GM19240 (cell line): ENCODE measurements around the gene IL6R.
"Not testable (repeated sequence)": the region's sequence is repeated elsewhere in the genome, so short reads cannot be mapped to it uniquely, and the experiment has no call there.

Source experiments
- DNase-seq: peaks from one replicate; pipeline ENCODE4 v3.0.0; 2011; ENCODE audit warnings: low spot score; ENCODE audit not compliant: insufficient read length

Gene IL6R

DNA sequence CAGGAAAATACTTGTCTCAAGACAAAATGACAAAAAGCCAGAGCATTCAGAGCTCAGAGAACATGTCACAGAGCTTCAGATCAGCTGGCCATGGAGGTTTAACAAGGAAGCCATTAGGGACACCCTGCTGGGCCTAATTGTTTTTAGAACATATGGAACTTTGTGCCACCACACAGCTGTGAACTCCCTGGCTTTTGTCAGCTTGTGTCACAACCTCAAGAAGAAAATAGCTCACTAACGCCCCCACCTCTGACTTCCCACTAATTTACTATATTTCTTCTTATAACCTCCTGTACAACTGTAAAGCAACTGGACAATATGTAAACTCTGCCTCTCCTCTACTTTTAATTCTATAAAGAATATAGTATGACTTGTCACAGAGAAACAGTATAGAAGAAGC is 75.9 kb downstream of the IL6R start:
- no peak for DNase-seq

DNA sequence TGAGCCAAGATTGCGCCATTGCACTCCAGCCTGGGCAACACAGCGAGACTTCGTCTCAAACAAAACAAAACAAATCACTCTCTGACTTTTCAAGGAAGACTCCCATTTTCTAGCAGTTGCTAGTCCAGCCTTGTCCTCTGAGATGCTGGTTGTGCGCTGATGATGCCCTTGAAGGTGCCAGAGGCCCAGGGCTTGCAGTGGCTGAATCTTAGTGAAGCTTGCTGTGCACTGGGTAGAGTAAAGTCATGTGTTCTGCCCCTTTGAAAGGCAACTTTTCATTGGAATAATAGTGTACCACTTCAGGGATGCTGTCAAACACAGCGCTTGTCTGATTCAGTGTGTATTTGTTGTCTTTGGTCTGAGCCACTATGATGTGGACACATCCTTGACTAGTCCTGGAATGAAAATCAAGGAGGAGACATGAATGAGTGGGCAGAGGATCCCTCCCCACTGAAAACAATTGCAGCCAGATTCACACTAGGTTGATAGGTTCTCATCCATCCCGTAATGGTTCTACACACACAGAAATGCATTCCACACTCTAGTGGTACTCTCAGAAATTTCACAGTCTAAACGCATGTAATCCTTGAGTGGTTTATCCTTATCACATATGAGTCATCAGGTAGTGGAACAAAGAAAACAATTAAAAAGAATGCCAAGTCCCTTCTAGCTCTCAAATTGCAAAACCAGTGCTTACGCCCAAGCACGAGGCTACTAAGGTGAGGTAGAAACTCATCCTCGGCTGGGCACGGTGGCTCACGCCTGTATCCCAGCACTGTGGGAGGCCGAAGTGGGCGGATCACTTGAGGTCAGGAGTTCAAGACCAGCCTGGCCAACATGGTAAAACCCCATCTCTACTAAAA is 79.0 kb downstream of the IL6R start:
- no peak for DNase-seq

DNA sequence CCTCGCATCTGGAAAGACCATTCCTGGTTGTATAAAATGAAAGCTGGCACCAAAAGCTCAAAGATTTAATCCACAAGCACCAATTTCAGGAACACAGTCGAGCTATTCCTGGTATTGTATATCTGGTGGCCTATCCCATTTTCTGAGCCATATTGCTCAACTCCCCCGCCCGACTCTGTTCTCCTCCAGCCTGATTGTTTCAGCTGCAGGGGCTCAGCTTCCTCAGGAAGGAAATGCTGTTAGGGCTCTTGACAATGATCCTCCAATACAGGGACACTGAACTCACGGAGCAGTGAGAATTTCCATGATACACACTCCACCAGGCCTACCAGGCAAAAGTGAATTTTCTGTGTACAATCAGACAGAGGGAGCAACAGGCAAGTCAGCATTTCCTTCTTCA is 80.0 kb downstream of the IL6R start:
- no peak for DNase-seq

DNA sequence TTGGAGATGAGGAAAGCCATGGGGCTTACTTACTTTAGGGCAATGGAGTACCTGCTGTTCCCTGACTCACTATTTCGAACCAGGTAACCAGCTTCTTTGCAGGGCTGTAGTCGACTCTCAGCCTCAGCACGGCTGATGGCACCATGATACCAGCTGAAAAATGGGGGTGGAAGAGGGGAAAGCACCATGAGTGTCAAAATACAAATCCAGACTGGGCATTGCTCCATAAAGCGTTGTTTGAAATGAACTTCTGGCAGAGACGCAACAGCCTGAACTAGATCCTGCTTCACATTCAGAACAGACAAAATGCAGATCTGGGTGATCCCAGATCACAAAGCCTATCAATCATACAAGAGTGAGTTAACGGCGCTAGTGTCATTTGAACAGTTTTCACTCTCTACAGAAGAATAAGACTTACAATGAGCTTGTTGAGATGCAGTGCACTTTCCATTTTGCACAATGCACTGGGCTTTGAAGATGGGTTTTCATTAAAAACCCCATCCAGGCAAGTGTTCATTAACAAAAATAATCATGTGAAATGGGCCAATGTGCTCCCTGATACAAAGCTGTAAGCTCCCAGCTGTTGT is 80.9 kb downstream of the IL6R start:
- DNase-seq = no peak

DNA sequence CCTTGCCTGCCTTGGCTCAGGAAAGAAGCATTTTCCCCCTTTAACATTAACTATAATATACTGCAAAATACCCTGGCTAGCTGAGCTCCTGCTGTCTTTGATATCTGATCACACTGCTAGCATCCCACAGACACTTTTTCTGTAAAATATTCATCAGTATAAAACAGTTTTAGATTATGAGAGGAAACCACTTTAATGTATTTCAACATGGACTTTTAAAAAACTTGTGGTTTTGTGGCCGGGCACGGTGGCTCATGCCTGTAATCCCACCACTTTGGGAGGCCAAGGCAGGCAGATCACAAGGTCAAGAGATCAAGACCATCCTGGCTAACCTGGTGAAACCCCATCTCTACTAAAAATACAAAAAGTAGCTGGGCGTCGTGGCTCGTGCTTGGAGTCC is 81.6 kb downstream of the IL6R start:
- DNase-seq = not testable (repeated sequence)

DNA sequence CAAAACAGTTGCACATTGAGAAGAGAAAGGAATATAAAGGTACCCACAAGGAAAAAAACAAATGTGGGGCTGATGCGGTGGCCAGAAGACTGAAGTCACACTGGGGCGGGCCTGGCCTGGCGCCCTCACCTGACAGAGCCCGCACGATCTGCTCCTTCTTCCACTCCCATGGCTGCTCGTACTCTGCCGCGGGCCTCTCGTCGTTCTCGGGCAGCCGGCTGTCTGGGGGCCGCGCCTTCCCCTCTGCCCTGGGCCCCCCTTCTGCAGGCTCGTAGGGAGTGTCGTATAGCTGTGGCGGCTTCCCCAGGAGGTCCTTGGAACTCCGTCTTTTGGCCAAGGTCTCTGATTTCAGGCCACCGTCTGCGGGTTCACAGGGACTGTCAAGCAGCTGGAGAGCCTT is 83.8 kb downstream of the IL6R start:
- no peak for DNase-seq

DNA sequence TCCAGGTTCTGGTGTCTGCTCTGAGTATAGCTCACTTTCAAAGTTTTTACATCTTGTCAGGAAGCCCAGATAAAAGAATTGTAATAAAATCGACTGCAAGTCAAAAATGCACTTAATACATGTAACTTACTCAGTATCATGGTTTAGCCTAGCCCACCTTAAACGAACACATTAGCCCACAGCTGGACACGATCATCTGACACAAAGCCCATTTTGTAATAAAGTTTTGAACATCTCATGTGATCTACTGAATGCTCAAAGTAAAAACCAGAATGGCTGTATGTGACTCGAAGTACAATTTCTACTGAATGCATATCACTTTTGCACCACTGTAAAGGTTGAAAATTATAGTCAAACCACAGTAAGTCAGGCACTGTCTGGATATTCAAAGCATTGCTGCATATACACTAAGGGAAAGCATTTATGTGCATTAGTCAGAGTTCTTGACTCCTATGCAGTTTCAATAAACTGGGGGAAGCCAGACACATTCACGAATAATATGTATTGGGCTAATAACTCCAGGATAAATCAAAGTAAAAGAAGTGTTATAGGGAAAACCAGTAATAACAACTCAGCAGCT is 84.6 kb downstream of the IL6R start:
- DNase-seq = no peak

DNA sequence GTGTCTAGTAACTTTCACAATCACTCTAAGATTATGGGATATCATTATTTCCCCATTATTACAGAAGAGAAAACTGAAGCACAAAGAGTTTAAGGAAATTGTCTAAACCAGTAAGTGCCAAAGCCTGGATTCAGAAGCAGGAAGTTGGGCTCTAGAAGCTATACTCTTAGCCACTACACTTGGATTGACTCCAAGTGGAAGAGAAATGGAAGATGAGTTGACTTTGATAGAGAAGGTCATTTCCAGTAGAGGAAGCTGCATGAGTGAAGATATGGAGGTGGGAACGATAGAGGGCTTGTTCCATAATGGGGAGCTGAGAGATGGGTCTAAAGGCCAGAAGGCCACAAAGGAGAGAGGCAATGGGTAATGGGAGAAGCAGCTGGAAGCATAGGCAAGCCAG is 85.2 kb downstream of the IL6R start:
- no peak for DNase-seq

DNA sequence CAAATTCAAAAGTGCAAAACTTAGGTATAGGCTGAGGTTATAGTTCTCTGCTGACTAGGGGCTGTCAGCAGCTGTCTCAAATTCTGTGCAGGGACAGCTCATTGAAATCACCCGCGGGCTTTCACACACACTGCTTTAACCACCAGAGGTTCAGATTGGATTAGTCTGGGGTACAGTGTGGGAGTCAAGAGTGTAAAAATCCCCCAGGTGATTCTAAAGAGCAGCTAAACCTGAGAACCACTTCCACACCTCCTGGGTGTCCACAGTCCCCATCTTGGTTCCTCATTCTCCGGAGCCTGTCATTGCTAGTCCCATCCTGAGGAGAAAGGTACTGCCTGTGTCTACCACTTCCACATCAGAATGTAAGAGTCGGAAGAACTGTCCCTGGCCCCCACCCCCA is 87.0 kb downstream of the IL6R start:
- no peak for DNase-seq

DNA sequence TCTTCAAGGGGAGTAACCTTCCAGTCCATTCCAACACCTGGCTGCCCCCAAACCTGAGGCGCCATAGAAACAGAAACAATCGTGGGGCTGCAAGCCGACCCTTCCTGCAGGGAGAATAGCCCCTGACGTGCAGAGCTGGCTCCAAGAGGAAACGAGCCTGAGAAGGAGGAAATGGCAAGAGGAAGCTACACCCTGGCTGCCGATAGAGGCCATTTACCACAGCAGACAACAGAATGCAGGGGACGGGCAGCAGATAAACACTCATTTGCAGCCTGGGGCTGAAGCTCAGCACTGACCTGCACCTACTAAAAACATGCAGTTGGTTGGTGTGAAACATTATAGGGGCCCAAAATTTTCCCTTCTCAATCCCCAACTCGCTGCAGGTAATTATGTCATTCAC is 88.1 kb downstream of the IL6R start:
- no peak for DNase-seq

DNA sequence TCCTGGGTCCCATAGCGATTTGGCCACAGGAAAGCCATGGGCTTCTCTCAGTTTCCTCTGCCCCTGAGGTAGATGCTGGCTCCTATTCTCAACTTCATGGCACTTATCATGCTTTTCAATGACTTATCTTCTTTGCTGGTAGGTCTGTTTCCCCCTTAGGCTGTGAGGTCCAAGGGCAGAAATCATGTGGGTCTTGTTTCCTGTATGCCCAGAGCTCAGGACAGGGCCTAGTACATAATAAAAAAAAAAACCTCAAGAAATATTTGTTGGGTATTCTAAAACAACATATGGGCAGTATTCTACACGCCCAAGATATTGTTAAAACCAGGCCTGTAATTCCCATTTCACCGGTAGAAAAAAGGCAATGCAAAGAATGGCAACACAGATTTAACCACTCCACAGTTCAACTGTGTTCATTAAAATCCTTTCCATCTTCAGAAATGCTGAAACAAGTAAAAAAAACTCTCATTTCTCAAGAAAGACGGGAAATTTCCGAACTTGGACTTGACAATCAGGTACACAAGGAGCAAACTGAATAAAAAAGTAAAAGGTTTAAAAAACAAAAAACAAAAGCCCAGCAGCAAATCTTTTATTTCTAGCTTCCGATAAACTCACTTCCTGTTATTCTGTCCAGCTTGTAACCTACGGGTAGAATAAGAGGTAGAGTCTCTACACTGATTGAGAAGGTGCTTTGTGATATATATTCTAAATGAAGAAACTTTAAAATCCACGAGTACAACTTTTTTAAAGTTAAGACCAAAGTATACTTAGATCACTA is 90.5 kb downstream of the IL6R start:
- no peak for DNase-seq

DNA sequence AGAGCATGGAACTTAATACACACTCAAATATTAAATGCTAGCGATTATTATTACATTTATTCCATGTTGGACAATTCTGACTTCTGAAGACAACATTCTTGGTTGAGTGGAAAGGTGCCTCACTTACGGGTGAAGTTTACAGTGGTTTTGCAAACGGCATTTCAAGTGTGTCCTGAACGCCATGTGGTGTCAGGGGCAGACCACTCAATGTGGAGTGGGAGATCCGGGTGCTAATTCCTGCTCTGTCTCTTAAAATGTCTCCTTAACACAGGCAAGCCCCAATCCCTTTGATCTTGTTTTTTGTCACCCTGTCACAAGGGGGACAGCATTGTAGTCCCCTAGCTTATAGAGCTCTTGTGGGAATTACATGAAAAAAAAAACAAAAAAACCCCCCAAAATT is 91.2 kb downstream of the IL6R start:
- DNase-seq = no peak

DNA sequence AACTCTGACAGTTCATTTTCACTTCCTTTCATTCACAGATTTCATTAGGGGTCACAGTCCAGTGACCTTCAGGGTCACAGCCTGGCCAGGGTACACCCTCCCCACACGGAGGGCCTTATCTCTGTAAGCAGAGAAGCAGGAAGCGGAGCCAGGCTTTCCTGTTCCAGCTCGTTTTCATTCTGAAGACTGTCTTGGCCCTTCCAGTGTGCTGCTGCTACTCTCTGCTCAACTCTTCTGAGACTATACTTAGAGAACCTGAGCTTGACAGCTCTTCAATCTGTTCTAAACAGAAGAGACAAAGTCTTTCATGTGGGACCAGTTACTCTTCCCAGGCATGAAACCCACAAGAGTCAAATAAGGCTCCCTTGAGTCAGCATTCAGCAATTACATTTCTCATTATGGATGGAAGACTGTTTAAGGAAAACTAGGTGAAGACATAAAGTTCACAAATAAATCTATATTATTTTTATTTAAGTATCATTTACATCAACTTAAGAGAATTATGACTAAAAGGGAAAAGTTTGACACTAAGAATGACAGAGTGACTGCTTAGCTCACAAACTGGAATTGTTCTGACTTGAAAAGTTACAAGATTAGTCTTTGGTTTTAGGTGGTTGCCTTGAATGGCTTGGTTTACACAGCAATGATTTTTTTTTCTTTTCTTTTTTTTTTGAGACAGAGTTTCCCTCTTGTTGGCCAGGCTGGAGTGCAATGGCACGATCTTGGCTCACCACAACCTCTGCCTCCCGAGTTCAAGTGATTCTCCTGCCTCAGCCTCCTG is 92.1 kb downstream of the IL6R start:
- DNase-seq = no peak

DNA sequence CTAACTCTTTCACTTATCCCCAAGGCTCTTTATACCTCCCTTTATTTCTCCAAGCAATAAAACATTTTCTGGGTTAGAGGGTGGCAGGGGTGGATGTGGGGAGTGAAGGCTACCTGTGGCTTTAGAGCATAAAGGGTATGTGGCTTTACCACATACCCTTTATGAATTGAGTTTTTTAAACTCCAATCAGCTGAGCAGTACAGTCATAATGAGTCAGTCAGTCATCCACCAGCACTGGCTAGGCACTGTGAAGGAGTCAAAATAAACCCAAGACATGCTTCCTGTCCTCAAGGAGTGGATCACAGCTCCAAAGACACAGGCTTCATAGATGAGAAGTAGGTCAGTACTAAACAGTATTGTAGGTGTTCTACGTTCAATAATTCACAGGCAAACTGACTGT is 94.3 kb downstream of the IL6R start:
- DNase-seq = no peak

DNA sequence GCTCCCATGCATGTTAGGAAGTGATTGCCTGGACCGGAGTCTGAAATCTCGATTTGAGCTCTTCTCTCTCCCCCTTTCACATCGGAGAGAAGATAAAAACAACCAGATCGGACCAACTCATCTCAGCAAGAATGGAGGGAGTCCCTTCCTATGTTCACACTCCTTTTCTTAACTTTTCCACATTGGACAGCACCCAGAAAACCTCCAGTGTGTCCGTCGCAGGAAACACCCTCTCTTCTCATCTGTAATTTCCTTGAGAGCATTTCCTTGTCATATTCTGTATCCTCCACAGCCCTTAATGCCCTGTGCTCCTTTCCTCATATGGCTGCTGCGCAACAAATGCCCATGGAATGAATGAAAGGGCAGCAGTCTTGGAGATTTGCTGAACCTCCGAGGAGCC is 95.4 kb downstream of the IL6R start:
- DNase-seq = no peak

DNA sequence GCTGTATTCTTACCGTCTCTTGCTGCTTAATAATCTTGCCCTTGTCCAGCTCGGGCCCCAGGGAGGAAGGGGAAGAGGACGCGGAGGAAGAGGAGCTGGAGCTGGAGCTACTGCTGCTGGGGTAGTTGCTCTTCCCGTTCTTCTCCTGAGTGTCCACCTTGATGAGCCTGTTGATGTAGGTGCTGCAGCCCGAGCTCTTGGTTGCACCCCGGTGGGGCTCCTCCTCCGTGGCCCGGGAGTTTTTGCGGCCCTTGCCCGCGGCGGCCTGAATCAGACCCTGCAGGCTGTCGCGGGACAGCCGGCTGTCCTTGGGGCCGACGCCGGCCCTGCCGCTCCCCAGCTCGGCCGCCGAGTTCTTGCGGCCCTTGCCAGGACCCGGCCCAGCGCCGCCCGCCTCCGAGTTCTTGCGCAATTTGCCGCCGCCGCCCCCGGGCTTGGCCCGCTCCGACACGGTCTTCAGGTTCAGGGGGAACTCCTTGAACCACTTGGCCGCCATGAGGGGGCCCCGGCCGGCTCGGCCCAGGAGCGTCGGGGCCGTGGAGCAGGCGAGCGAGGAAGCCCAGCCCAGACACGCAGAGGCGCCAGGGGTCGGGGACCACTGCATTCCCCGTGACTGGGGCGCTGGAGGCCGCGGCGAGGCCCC is 96.4 kb downstream of the IL6R start:
- DNase-seq = no peak

DNA sequence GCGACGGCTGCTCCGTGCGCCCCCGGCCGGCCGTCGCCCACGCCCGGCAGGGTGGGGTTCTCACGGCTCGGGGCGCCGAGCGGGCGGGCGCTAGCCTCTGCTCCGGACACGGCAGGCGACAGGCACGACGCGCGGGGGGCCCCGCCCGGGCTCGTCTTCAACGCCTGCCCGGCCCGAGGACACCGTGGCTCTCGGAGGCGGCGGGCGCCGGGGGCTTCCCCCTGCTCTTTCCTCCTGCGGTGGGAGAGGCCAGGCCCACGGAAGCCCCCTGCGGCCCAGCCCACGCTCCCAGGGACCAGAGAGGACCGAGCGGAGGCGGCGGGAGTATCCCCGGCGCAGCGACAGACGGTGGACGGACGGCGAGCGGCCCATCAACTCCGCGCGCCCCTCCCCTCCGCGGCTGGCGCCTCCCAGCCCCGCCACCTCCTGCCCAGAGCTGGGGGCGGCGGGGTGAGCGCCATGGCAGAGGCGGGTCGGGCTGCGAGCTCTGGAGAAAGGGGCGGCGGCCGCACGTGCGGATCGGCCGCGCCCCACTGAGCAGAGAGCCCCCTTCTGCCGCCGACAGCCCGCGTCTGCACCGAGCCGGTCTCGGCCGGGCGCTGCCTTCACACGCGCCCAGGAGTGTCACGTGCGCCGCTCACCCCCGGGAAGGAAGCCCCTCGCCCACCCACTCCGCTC is 97.1 kb downstream of the IL6R start, which contains the start of the genes SHE and TDRD10:
Gene SHE, minus strand, starts transcription at position 347 of the 678 bp plus-strand sequence. CDS start 386 bp downstream, outside the sequence.
Gene TDRD10, plus strand, starts transcription at position 154 of the 678 bp plus-strand sequence. CDS start 4,685 bp downstream, outside the sequence.
- no peak for DNase-seq

DNA sequence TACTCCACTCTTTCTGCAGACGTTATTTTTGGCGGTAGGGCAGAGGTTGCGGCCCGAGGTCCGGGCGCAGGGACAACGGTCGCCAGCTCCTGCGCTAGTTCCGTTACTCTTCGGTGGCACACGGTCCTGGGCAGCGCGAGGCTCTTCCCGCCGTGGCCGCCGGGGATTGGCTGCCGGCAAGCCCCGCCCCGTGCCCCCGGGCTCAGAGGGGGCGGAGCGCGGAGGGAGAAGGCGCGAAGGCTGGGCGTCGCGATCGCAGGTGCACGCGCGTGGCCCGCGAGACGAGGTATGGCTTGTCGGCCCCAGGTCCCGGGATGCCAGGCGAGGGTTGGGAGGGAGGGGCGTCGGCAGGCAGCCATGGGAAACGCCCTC is 97.6 kb downstream of the IL6R start:
- no peak for DNase-seq

DNA sequence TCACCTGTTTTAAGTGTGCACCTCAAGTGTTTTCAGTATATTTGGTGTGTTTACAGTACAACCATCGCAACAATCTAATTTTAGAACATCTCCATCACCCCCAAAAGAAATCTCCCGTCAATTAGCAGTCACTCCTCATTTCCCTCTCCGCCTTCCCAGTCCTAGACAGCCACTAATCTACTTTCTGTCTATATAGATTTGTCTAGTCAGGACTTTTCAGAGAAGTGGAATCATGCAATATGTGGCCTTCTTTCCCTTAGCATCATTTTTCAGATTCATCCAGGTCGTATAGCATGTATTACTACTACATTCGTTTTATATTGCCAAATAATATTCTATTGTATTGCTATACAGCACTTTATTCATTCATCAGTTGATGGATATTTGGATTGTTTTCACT is 98.8 kb downstream of the IL6R start:
- DNase-seq = no peak

DNA sequence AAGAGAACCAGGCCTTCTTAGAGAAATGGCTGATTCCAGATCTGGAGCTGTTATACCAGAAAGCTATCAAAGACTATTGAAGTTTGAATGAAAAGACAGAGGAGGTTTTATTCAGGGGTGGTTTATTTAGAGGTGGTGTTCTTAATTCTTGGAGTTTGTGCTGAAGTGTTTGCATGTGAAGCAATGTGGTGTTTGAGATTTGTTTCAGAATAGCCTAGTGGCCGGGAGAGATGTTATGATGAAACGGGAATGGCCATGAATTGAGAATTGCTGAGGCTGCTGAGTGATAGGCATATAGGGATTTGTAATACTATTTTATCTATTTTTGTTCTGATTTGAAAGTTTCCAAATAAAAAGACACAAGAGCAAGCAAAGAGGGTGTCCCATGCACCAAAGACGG is 107.6 kb downstream of the IL6R start:
- DNase-seq = no peak
